Loucy (cell line): ENCODE data around the gene FAM124A.

ENCODE experiments used
- EZH2phosphoT487 ChIP-seq: fragments of 200-600 bp; IDR thresholded peaks from 2 replicates; pipeline ENCODE4 v1.6.1; 2018; ENCODE audit warnings: antibody characterized with exemption, mild to moderate bottlenecking, moderate library complexity, borderline replicate concordance
- TF ChIP-seq, protein P1 (sequence below): fragments of 200-600 bp; sonication (generic); conservative IDR thresholded peaks from 2 replicates; pipeline ENCODE4 v1.5.1; 2014; ENCODE audit warnings: mild to moderate bottlenecking, antibody characterized with exemption, low read length

- TF ChIP-seq, protein P1, sequence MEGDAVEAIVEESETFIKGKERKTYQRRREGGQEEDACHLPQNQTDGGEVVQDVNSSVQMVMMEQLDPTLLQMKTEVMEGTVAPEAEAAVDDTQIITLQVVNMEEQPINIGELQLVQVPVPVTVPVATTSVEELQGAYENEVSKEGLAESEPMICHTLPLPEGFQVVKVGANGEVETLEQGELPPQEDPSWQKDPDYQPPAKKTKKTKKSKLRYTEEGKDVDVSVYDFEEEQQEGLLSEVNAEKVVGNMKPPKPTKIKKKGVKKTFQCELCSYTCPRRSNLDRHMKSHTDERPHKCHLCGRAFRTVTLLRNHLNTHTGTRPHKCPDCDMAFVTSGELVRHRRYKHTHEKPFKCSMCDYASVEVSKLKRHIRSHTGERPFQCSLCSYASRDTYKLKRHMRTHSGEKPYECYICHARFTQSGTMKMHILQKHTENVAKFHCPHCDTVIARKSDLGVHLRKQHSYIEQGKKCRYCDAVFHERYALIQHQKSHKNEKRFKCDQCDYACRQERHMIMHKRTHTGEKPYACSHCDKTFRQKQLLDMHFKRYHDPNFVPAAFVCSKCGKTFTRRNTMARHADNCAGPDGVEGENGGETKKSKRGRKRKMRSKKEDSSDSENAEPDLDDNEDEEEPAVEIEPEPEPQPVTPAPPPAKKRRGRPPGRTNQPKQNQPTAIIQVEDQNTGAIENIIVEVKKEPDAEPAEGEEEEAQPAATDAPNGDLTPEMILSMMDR, result no peak
- no peak for TF ChIP-seq EZH2phosphoT487
Measured at GRCh38 chr13:51179432-51179971, 42.7 kb upstream of the FAM124A start.
